ENCODE data around the gene BMERB1. TPM values are rescaled to one million over a fixed set of nuclear protein-coding genes. Genes with fewer than 3 reads are reported as not detected.

BMERB1 gene
- total RNA-seq, 1 experiment from 2014 or later: 13.6 TPM

GRCh38 chr16:15452246-15452855, 18.0 kb downstream of the BMERB1 start:
- DNase-seq (ENCODE audit: low spot score): no peak
- H3K9me3 Mint-ChIP-seq: no peaks in the 10 kb centered on the region
- no peaks in the 10 kb centered on the region for H3K4me1 Mint-ChIP-seq
- H3K4me3 Mint-ChIP-seq: no peak overlapping the region
- CTCF ChIA-PET: interaction anchor here (0.6 kb wide), 3 partner anchors 49 to 90 kb away, joined by 3 to 7 read pairs (median 4); no protein-coding TSS in a partner anchor
- no peaks in the 10 kb centered on the region for H3K36me3 Mint-ChIP-seq
- no peak for ATAC-seq
- H3K27ac Mint-ChIP-seq: no peak overlapping the region
- POLR2A ChIA-PET: no interaction called here
- H3K27me3 Mint-ChIP-seq (ENCODE audit: low read depth): no peaks in the 10 kb centered on the region
- TF ChIP-seq NFE2L1 (CRISPR knock-in tag; IDR thresholded peaks at IDR 0.05) (no peak), CBFB (CRISPR knock-in tag; IDR thresholded peaks at IDR 0.05; ENCODE audit: low read depth) (no peak), IRF1 (CRISPR knock-in tag; IDR thresholded peaks at IDR 0.05) (no peak), AR (CRISPR knock-in tag; IDR thresholded peaks at IDR 0.05) (no peak), JAZF1 (CRISPR knock-in tag; IDR thresholded peaks at IDR 0.05) (no peak), MLX (CRISPR knock-in tag; IDR thresholded peaks at IDR 0.05) (no peak), GABPB1 (CRISPR knock-in tag; IDR thresholded peaks at IDR 0.05) (no peak), NFYB (CRISPR knock-in tag; conservative IDR thresholded peaks at IDR 0.05; ENCODE audit: low read depth) (no peak), ZBTB43 (CRISPR knock-in tag; IDR thresholded peaks at IDR 0.05) (no peak), AFF4 (CRISPR knock-in tag; IDR thresholded peaks at IDR 0.05; ENCODE audit: borderline replicate concordance) (no peak), ZNF512 (CRISPR knock-in tag; IDR thresholded peaks at IDR 0.05; ENCODE audit: borderline replicate concordance) (no peak), ZNF317 (CRISPR knock-in tag; IDR thresholded peaks at IDR 0.05; ENCODE audit: borderline replicate concordance, low read depth) (no peak), ZNF425 (CRISPR knock-in tag; conservative IDR thresholded peaks at IDR 0.05) (no peak), ZNF532 (CRISPR knock-in tag; IDR thresholded peaks at IDR 0.05; ENCODE audit: borderline replicate concordance) (no peak), ATF1 (CRISPR knock-in tag; IDR thresholded peaks at IDR 0.05) (no peak), MYBL2 (CRISPR knock-in tag; IDR thresholded peaks at IDR 0.05) (no peak), ZMAT4 (CRISPR knock-in tag; IDR thresholded peaks at IDR 0.05) (no peak)
